Iris pigment epithelial cell (primary cell): ENCODE results near the gene CCDC136.
A peak's percentile ranks its signal among the peaks of the same experiment; 100 is the strongest.

Experiments
- DNase-seq: peaks from one replicate; pipeline ENCODE4 v3.0.0-alpha.2; 2011; ENCODE audit warnings: low read depth

CCDC136 gene

GRCh38 chr7:128777156-128778123 is 14.3 kb upstream of the CCDC136 start:
- peak; percentile 50 for DNase-seq

- DNase-seq, result no peak
Observed at GRCh38 chr7:128778946-128779345, 12.8 kb upstream of the CCDC136 start.

- DNase-seq, result no peak
Observed at GRCh38 chr7:128781126-128781525, 10.6 kb upstream of the CCDC136 start.

- no peak for DNase-seq
Observed at GRCh38 chr7:128781851-128782250, 9.9 kb upstream of the CCDC136 start.

GRCh38 chr7:128783143-128783861 is 8.5 kb upstream of the CCDC136 start:
- peak; percentile 82 for DNase-seq

GRCh38 chr7:128785738-128786137 is 6.0 kb upstream of the CCDC136 start:
- no peak for DNase-seq

- no peak for DNase-seq
Observed at GRCh38 chr7:128788446-128789412, 3.0 kb upstream of the CCDC136 start.

- DNase-seq, result no peak
Observed at GRCh38 chr7:128790315-128791041, 1.3 kb upstream of the CCDC136 start.

- no peak for DNase-seq
Observed at GRCh38 chr7:128791972-128792327, 182 bp downstream of the CCDC136 start.

GRCh38 chr7:128792471-128793180 is 858 bp downstream of the CCDC136 start:
- DNase-seq, result no peak

GRCh38 chr7:128793181-128793547 is 1.4 kb downstream of the CCDC136 start:
- no peak for DNase-seq

GRCh38 chr7:128794020-128794419 is 2.3 kb downstream of the CCDC136 start:
- DNase-seq, result no peak

- DNase-seq, result no peak
Observed at GRCh38 chr7:128794436-128794835, 2.7 kb downstream of the CCDC136 start.

- DNase-seq, result no peak
Observed at GRCh38 chr7:128795129-128795528, 3.4 kb downstream of the CCDC136 start.

GRCh38 chr7:128796327-128796726 is 4.6 kb downstream of the CCDC136 start:
- DNase-seq, result peak; percentile 87

GRCh38 chr7:128799451-128799850 is 7.7 kb downstream of the CCDC136 start:
- no peak for DNase-seq

- no peak for DNase-seq
Observed at GRCh38 chr7:128800567-128800966, 8.8 kb downstream of the CCDC136 start.

GRCh38 chr7:128801003-128801402 is 9.2 kb downstream of the CCDC136 start:
- DNase-seq, result no peak

- DNase-seq, result no peak
Observed at GRCh38 chr7:128801667-128802418, 10.1 kb downstream of the CCDC136 start.

- DNase-seq, result no peak
Observed at GRCh38 chr7:128804484-128804883, 12.7 kb downstream of the CCDC136 start.
